ENCODE data around the gene RAB22A. TPM values are rescaled to one million over a fixed set of nuclear protein-coding genes. Genes with fewer than 3 reads are reported as not detected.

Gene RAB22A
- total and polyA plus RNA-seq, 2 of the 4 experiments (the other 2 are of a cell fraction) = 8.2 to 8.4 TPM

- Histone ChIP-seq H3K27me3 (ENCODE audit: control insufficient read depth, insufficient read depth, low read length) (no peaks in the 10 kb centered on the region), H2BK5ac (ENCODE audit: low read depth, low read length, poor library complexity, severe bottlenecking) (no peak overlapping the region), H4K20me1 (ENCODE audit: insufficient read depth, low read length) (peaks cover 52% of the 10 kb centered on the region), H2AK5ac (ENCODE audit: low read depth, low read length) (no peak overlapping the region), H4K5ac (ENCODE audit: low read depth, low read length) (no peak overlapping the region), H3K23ac (ENCODE audit: low read depth, low read length) (no peak overlapping the region), H2AK9ac (replicated peaks; ENCODE audit: low read depth, low read length, poor library complexity) (no peak overlapping the region), H3K9me1 (ENCODE audit: insufficient read depth, low read length) (peaks cover 10% of the 10 kb centered on the region; the same call in 1 of the 2 replicates), H4K91ac (ENCODE audit: insufficient read depth, low read depth, low read length) (no peak overlapping the region), H3K14ac (replicated peaks; ENCODE audit: low read depth, low read length) (no peak overlapping the region), H2BK15ac (ENCODE audit: low read depth, low read length) (no peak overlapping the region), H3K56ac (ENCODE audit: extremely low read depth, insufficient read depth, low read length) (no peak overlapping the region), H3K18ac (ENCODE audit: low read depth, low read length) (no peak overlapping the region), H3K4me3 (ENCODE audit: insufficient read depth, low read depth, low read length) (no peak overlapping the region), H3K4me1 (ENCODE audit: control insufficient read depth, insufficient read depth, low read length) (peaks cover 5% of the 10 kb centered on the region; the same call in 1 of the 2 replicates), H3K79me1 (ENCODE audit: low read depth in 1 of 2, low read length in 2 of 2) (peaks cover 22 to 69% of the 10 kb centered on the region in 2 experiments), H3K4ac (ENCODE audit: low read depth, low read length) (no peak overlapping the region), H3K36me3 (ENCODE audit: control insufficient read depth, insufficient read depth, low read length) (peaks cover 2% of the 10 kb centered on the region; the same call in 1 of the 2 replicates), H3K27ac (ENCODE audit: insufficient read depth, low read length) (no peak overlapping the region), H3K9me3 (ENCODE audit: control insufficient read depth, insufficient read depth, low read length) (no peaks in the 10 kb centered on the region), H3K9ac (ENCODE audit: low read depth, low read length) (no peak overlapping the region), H2BK20ac (ENCODE audit: low read depth, low read length) (no peak overlapping the region), H4K8ac (ENCODE audit: low read depth in 2 of 2, low read length in 2 of 2) (no peak overlapping the region), H3K4me2 (ENCODE audit: low read depth, low read length) (no peak overlapping the region), H2BK120ac (ENCODE audit: low read depth, low read length) (no peak overlapping the region), H2AFZ (replicated peaks; ENCODE audit: low read length, poor library complexity) (no peak overlapping the region)
- WGBS, 2 experiments (ENCODE audit: extremely low coverage in 2 of 2, insufficient read length in 1 of 2) = no CpG with 5 or more reads among the region's 3 CpGs
- CTCF ChIA-PET = no interaction called here
- intact Hi-C loops (cut with micrococcal nuclease) = no loop called here
- dilution Hi-C loops (cut with HindIII; ENCODE audit: low sequenced_read_pairs, unreplicated experiment) = no loop called here
- in situ Hi-C loops (cut with MboI; ENCODE audit: low sequenced_read_pairs) = no loop called here
- DNase-seq = no peak
- no peak for TF ChIP-seq RCOR1 (IDR thresholded peaks at IDR 0.05; ENCODE audit: insufficient replicate concordance, low read length)
- TF ChIP-seq RAD21 (IDR thresholded peaks at IDR 0.05; ENCODE audit: low read length) = no peak
- no peak for TF ChIP-seq CHD1 (IDR thresholded peaks at IDR 0.05; ENCODE audit: low read depth, low read length)
- no peak for TF ChIP-seq MAZ (IDR thresholded peaks at IDR 0.05; ENCODE audit: borderline replicate concordance, low read depth, low read length)
- TF ChIP-seq FOS (IDR thresholded peaks at IDR 0.05; ENCODE audit: low read depth, low read length) = no peak
- no peak for TF ChIP-seq POLR2A (IDR thresholded peaks at IDR 0.05; ENCODE audit: low read depth, low read length)
- no peak for TF ChIP-seq CTCF (conservative IDR thresholded peaks at IDR 0.05; ENCODE audit: low read depth, low read length)
- TF ChIP-seq USF2 (IDR thresholded peaks at IDR 0.05; ENCODE audit: low read depth, low read length) = no peak
- no peak for TF ChIP-seq MAFK (IDR thresholded peaks at IDR 0.05; ENCODE audit: low read depth, low read length)
- no peak for TF ChIP-seq BHLHE40 (IDR thresholded peaks at IDR 0.05; ENCODE audit: low read depth, low read length)
- TF ChIP-seq CEBPB (IDR thresholded peaks at IDR 0.05; ENCODE audit: low read depth, low read length) = no peak
- no peak for TF ChIP-seq ELK1 (IDR thresholded peaks at IDR 0.05; ENCODE audit: borderline replicate concordance, low read depth, low read length)
- BruUV-seq (replicated peaks) = no TSS peak
- POLR2A ChIA-PET (ENCODE audit: unreplicated experiment) = no interaction called here
- no peak for ATAC-seq (ENCODE audit: low read depth)
Measured at GRCh38 chr20:58330249-58330648, 20.7 kb downstream of the RAB22A start.

Measured in IMR-90 (cell line).